ENCODE measurements around the gene AFF3. TPM values are rescaled to one million over a fixed set of nuclear protein-coding genes. Genes with fewer than 3 reads are reported as not detected.
A peak's percentile ranks its signal among the peaks of the same experiment; 100 is the strongest.

AFF3 gene
- total RNA-seq, 1 experiment from 2014 or later, result 0.22 TPM

DNA sequence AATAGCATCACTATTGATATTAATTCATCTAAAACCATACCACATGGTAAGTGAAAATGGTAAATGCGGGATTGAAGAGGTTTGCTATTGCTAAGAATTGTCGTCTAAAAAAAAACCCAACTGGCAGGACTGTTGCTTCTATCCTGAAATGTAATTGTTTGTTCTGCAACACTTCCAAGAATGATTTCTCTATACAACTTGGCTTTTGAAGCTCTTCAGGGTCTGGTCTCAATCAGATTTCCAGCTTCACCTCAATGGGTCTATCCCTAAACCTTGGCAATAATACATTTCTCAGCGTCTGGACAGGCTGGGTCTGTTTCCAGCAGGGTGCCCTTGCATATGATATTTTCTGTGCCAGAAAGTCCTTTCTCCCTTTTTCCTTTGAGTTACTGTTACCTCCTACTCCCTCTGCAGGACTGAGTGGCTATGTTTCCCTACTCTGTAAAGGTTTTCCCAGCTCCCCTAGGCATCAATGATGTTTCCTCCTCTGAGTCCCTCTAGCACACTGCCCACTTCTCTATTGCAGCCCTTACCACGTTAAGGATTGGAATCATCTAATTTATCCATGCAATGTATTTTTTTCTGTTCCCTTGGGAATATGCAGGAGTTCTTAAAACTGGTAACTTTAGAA, 534.4 kb downstream of the AFF3 start:
- WGBS (ENCODE audit: extremely low coverage, insufficient read length, low lambda C conversion rate), result no CpG with 5 or more reads among the region's 4 CpGs
- Histone ChIP-seq H2BK5ac (ENCODE audit: insufficient read length, low read length) (no peak overlapping the region), H4K5ac (ENCODE audit: insufficient read length, low read depth, low read length) (no peak overlapping the region), H4K20me1 (ENCODE audit: control insufficient read depth, insufficient read depth, insufficient read length) (no peaks in the 10 kb centered on the region), H3K79me1 (ENCODE audit: insufficient read depth, low read depth, low read length, poor library complexity, severe bottlenecking) (no peaks in the 10 kb centered on the region), H2AFZ (ENCODE audit: low read length) (no peak overlapping the region), H3K56ac (ENCODE audit: insufficient read length, low read depth, low read length) (no peak overlapping the region), H3K4ac (ENCODE audit: low read depth, low read length) (no peak overlapping the region), H2BK12ac (ENCODE audit: insufficient read length, low read depth, low read length) (no peak overlapping the region), H3K4me1 (ENCODE audit: insufficient read depth, low read length) (no peaks in the 10 kb centered on the region), H3K23me2 (ENCODE audit: insufficient read length, low read depth, low read length, poor library complexity, severe bottlenecking) (no peaks in the 10 kb centered on the region), H3K4me2 (ENCODE audit: insufficient read depth, insufficient read length, low read length) (no peak overlapping the region), H3K27me3 (ENCODE audit: insufficient read depth, low read length) (no peaks in the 10 kb centered on the region), H4K91ac (ENCODE audit: insufficient read length, low read depth, low read length) (no peak overlapping the region), H2BK120ac (ENCODE audit: low read depth, low read length, poor library complexity, severe bottlenecking) (no peak overlapping the region), H2BK20ac (ENCODE audit: low read depth, low read length, poor library complexity, severe bottlenecking) (no peak overlapping the region), H3K9me3 (ENCODE audit: control insufficient read depth, low read depth, low read length) (no peaks in the 10 kb centered on the region), H4K8ac (replicated peaks; ENCODE audit: insufficient read length, low read depth, low read length) (no peak overlapping the region), H3K27ac (ENCODE audit: insufficient read length, low read depth, low read length) (no peak overlapping the region), H2AK5ac (ENCODE audit: insufficient read length, low read length) (no peak overlapping the region), H3K18ac (ENCODE audit: insufficient read length, low read depth, low read length) (no peak overlapping the region), H3K79me2 (ENCODE audit: insufficient read depth, low read length) (no peaks in the 10 kb centered on the region), H3K14ac (ENCODE audit: insufficient read depth, low read length) (no peak overlapping the region), H2BK15ac (ENCODE audit: low read depth, low read length) (no peak overlapping the region), H3T11ph (ENCODE audit: low read length) (no peak overlapping the region), H3K9ac (ENCODE audit: extremely low read depth, insufficient read length, low read length) (no peak overlapping the region), H3K23ac (ENCODE audit: insufficient read length, low read depth, low read length) (no peak overlapping the region)
- Mint-ChIP-seq H3K36me3 (ENCODE audit: insufficient read depth in 1 of 3, low read depth in 3 of 3) (no peaks in the 10 kb centered on the region), H3K4me3 (no peak overlapping the region), H3K27ac (no peak overlapping the region), H3K4me1 (no peaks in the 10 kb centered on the region), H3K27me3 (ENCODE audit: low read depth) (no peaks in the 10 kb centered on the region), H3K9me3 (no peaks in the 10 kb centered on the region)
- no peak for DNase-seq
- TF ChIP-seq, protein P1, sequence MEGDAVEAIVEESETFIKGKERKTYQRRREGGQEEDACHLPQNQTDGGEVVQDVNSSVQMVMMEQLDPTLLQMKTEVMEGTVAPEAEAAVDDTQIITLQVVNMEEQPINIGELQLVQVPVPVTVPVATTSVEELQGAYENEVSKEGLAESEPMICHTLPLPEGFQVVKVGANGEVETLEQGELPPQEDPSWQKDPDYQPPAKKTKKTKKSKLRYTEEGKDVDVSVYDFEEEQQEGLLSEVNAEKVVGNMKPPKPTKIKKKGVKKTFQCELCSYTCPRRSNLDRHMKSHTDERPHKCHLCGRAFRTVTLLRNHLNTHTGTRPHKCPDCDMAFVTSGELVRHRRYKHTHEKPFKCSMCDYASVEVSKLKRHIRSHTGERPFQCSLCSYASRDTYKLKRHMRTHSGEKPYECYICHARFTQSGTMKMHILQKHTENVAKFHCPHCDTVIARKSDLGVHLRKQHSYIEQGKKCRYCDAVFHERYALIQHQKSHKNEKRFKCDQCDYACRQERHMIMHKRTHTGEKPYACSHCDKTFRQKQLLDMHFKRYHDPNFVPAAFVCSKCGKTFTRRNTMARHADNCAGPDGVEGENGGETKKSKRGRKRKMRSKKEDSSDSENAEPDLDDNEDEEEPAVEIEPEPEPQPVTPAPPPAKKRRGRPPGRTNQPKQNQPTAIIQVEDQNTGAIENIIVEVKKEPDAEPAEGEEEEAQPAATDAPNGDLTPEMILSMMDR (conservative IDR thresholded peaks at IDR 0.05), result peak; percentile 40
